Measurements from ENCODE around the gene TBCD.

DNA sequence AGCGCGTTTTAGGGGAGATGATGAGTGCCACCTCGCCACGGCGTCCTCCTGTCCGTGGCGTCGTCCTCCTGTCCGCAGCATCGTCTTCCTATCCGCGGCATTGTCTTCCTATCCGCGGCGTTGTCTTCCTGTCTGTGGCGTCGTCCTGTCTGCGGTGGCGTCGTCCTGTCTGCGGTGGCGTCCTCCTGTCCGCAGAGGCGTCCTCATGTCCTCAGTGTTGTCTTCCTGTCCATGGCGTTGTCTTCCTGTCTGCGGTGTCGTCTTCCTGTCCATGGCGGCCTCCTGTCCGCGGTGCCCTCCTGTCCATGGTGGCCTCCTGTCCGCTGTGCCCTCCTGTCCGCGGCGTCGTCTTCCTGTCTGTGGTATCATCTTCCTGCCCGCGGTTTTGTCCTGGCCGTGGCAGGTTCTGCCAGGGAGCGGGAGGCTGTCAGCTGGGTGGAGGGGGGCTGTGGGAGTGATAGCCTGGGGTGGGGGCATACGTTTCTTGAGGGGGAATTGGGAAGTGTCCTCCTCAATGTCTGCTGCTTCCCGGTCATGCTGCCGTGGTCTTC lies 30.9 kb downstream of the TBCD start:
- TF ChIP-seq RAD21 (conservative IDR thresholded peaks at IDR 0.05) (no peak), EZH2 (IDR thresholded peaks at IDR 0.05; ENCODE audit: borderline replicate concordance, insufficient read depth, low read length, poor library complexity, severe bottlenecking) (no peak), TAF1 (IDR thresholded peaks at IDR 0.05; ENCODE audit: low read depth) (no peak), POLR2AphosphoS5 (IDR thresholded peaks at IDR 0.05) (no peak)
- TF ChIP-seq, protein P1, sequence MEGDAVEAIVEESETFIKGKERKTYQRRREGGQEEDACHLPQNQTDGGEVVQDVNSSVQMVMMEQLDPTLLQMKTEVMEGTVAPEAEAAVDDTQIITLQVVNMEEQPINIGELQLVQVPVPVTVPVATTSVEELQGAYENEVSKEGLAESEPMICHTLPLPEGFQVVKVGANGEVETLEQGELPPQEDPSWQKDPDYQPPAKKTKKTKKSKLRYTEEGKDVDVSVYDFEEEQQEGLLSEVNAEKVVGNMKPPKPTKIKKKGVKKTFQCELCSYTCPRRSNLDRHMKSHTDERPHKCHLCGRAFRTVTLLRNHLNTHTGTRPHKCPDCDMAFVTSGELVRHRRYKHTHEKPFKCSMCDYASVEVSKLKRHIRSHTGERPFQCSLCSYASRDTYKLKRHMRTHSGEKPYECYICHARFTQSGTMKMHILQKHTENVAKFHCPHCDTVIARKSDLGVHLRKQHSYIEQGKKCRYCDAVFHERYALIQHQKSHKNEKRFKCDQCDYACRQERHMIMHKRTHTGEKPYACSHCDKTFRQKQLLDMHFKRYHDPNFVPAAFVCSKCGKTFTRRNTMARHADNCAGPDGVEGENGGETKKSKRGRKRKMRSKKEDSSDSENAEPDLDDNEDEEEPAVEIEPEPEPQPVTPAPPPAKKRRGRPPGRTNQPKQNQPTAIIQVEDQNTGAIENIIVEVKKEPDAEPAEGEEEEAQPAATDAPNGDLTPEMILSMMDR (IDR thresholded peaks at IDR 0.05; ENCODE audit: poor library complexity, severe bottlenecking) = no peak

Data from neural cell (in vitro differentiated cells).